Fibroblast of lung (primary cell): ENCODE data around the gene ZNF23. TPM values are rescaled to one million over a fixed set of nuclear protein-coding genes. Genes with fewer than 3 reads are reported as not detected.

Source experiments
- DNase-seq, 2 donors: peaks; one replicate each; pipeline versions ENCODE4 v3.0.0 to v3.0.0-alpha.2; 2010; ENCODE audit warnings: low read depth in 2 of 2
- H2AFZ ChIP-seq: 2 replicates; pipeline ENCODE4 v1.5.1; 2012; ENCODE audit warnings: low read length, control low read depth, inconsistent platforms
- H3K27ac ChIP-seq: 2 replicates; pipeline ENCODE4 v1.5.1; 2011; ENCODE audit warnings: low read length, control low read depth; ENCODE audit not compliant: insufficient read depth
- H3K27me3 ChIP-seq: 2 replicates; pipeline ENCODE4 v1.5.1; 2011; ENCODE audit warnings: mild to moderate bottlenecking, low read length; ENCODE audit not compliant: control insufficient read depth, insufficient read depth
- H3K36me3 ChIP-seq: 2 replicates; pipeline ENCODE4 v1.5.1; 2011; ENCODE audit warnings: low read length; ENCODE audit not compliant: control insufficient read depth, insufficient read depth
- H3K4me1 ChIP-seq: 2 replicates; pipeline ENCODE4 v1.5.1; 2011; ENCODE audit warnings: low read length; ENCODE audit not compliant: control insufficient read depth, insufficient read depth; ENCODE audit errors: extremely low read depth
- H3K4me2 ChIP-seq: 2 replicates; pipeline ENCODE4 v1.5.1; 2011; ENCODE audit warnings: low read length, control low read depth; ENCODE audit not compliant: insufficient read depth; ENCODE audit errors: extremely low read depth
- H3K4me3 ChIP-seq, 4 experiments: fragments of 200-600 bp in 1 of 4; sonication (generic) in 1 of 4; replicated peaks in 1 of 4; 2 replicates each; pipeline ENCODE4 v1.5.1; 2011 to 2016; ENCODE audit warnings: low read length in 4 of 4, low read depth in 3 of 4, mild to moderate bottlenecking in 3 of 4, control low read depth in 2 of 4, inconsistent platforms in 1 of 4, mixed read lengths in 1 of 4; ENCODE audit not compliant: insufficient read depth in 1 of 4; ENCODE audit errors: control extremely low read depth in 1 of 4
- H3K79me2 ChIP-seq: 2 replicates; pipeline ENCODE4 v1.5.1; 2012; ENCODE audit warnings: mild to moderate bottlenecking, low read length, inconsistent platforms; ENCODE audit not compliant: control insufficient read depth, insufficient read depth
- H3K9ac ChIP-seq: 2 replicates; pipeline ENCODE4 v1.5.1; 2011; ENCODE audit warnings: mild to moderate bottlenecking, low read length, control low read depth; ENCODE audit not compliant: insufficient read depth
- H3K9me3 ChIP-seq: 2 replicates; pipeline ENCODE4 v1.5.1; 2012; ENCODE audit warnings: low read depth, low read length; ENCODE audit not compliant: control insufficient read depth, insufficient read depth
- H4K20me1 ChIP-seq: 2 replicates; pipeline ENCODE4 v1.5.1; 2011; ENCODE audit warnings: low read length; ENCODE audit not compliant: control insufficient read depth, insufficient read depth; ENCODE audit errors: extremely low read depth
- EZH2 ChIP-seq: IDR thresholded peaks from 2 replicates; pipeline ENCODE4 v1.5.1; 2012; ENCODE audit warnings: low read length, control low read depth, mild to moderate bottlenecking; ENCODE audit errors: missing control alignments
- polyA plus RNA-seq, 2 donors: library from polyadenylated mRNA; depleted of rRNA in 1 of 2; stranded (reverse) in 1 of 2; unstranded in 1 of 2; fragments of >200 nt; gene quantifications; 2 replicates each; pipeline ENCODE4 v1.2.1, GENCODE V29; 2011 to 2012; ENCODE audit warnings: missing spikeins in 1 of 2
- total RNA-seq: library from RNA; depleted of rRNA; stranded (reverse); fragments of >200 nt; gene quantifications from 2 replicates; pipeline ENCODE4 v1.2.1, GENCODE V29; 2014
- TF ChIP-seq, protein P1 (sequence below), 2 donors: IDR thresholded peaks in 1 of 2; conservative IDR thresholded peaks in 1 of 2; 1 replicate in 1 of 2; 2 replicates in 1 of 2; pipeline ENCODE4 v1.5.1; 2011 to 2012; ENCODE audit warnings: low read length in 2 of 2, control low read depth in 1 of 2, inconsistent platforms in 1 of 2, low read depth in 1 of 2, mild to moderate bottlenecking in 1 of 2

Gene ZNF23
- total and polyA plus RNA-seq, 2 donors (not counting 1 experiment from before 2014, with no cell fraction given) = 12.2 to 24.8 TPM

DNA sequence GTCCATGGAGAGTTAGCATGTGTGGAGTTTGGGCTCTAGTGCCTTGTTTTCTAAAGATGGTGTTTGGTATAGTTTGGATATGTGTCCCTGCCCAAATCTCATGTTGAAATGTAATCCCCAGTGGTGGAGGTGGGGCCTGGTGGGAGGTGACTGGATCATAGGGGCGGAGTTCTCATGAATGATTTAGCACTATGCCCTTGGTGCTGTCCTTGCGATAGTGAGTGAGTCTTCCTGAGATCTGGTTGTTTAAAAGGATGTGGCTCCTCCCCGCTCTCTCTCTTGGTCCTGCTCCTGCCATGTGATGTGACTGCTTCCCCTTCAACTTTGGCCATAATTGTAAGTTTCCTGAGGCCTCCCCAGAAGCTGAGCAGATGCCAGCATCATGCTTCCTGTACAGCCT lies 36.0 kb upstream of the ZNF23 start:
- no peak overlapping the region for H3K4me3 ChIP-seq
- DNase-seq = no peak
- no peak overlapping the region for H3K9ac ChIP-seq
- no peaks in the 10 kb centered on the region for H3K9me3 ChIP-seq
- TF ChIP-seq EZH2 = no peak
- TF ChIP-seq, protein P1, sequence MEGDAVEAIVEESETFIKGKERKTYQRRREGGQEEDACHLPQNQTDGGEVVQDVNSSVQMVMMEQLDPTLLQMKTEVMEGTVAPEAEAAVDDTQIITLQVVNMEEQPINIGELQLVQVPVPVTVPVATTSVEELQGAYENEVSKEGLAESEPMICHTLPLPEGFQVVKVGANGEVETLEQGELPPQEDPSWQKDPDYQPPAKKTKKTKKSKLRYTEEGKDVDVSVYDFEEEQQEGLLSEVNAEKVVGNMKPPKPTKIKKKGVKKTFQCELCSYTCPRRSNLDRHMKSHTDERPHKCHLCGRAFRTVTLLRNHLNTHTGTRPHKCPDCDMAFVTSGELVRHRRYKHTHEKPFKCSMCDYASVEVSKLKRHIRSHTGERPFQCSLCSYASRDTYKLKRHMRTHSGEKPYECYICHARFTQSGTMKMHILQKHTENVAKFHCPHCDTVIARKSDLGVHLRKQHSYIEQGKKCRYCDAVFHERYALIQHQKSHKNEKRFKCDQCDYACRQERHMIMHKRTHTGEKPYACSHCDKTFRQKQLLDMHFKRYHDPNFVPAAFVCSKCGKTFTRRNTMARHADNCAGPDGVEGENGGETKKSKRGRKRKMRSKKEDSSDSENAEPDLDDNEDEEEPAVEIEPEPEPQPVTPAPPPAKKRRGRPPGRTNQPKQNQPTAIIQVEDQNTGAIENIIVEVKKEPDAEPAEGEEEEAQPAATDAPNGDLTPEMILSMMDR (conservative IDR thresholded peaks at IDR 0.05 in 1 of 2, IDR thresholded peaks at IDR 0.05 in 1 of 2; ENCODE audit: low read depth in 1 of 2, low read length in 2 of 2) = no peak
- H3K36me3 ChIP-seq = no peaks in the 10 kb centered on the region
- H3K79me2 ChIP-seq = no peaks in the 10 kb centered on the region
- H3K27ac ChIP-seq = no peak overlapping the region
- no peaks in the 10 kb centered on the region for H4K20me1 ChIP-seq
- no peak overlapping the region for H2AFZ ChIP-seq
- no peaks in the 10 kb centered on the region for H3K4me1 ChIP-seq
- H3K4me2 ChIP-seq = no peak overlapping the region
- H3K27me3 ChIP-seq = no peaks in the 10 kb centered on the region

DNA sequence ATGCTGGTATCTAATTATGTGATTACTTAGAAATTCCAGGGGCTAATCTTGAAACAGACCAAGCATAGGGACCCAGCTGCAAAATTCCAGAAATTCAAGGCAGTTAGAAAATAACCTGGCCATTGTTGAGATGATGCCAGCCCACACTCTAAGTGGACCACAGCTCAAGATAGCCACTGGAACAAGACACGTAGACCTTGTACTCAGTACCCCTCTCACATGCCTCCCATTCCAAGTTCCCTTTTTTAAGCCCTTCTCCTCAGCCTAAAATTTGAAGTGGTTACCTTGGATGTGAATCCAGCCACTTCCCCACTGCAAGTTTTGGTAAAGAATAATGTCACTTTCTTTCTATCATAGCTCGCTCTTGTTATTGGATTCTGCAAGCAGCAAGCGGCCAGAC lies 31.2 kb upstream of the ZNF23 start:
- Histone ChIP-seq H3K36me3 (no peaks in the 10 kb centered on the region), H3K9me3 (no peaks in the 10 kb centered on the region), H3K27ac (no peak overlapping the region), H3K9ac (no peak overlapping the region), H4K20me1 (no peaks in the 10 kb centered on the region), H2AFZ (no peak overlapping the region), H3K79me2 (no peaks in the 10 kb centered on the region), H3K4me2 (no peak overlapping the region), H3K27me3 (no peaks in the 10 kb centered on the region), H3K4me3 (no peak overlapping the region), H3K4me1 (no peaks in the 10 kb centered on the region)
- no peak for DNase-seq
- TF ChIP-seq, protein P1 (conservative IDR thresholded peaks at IDR 0.05 in 1 of 2, IDR thresholded peaks at IDR 0.05 in 1 of 2; ENCODE audit: low read depth in 1 of 2, low read length in 2 of 2) = no peak

DNA sequence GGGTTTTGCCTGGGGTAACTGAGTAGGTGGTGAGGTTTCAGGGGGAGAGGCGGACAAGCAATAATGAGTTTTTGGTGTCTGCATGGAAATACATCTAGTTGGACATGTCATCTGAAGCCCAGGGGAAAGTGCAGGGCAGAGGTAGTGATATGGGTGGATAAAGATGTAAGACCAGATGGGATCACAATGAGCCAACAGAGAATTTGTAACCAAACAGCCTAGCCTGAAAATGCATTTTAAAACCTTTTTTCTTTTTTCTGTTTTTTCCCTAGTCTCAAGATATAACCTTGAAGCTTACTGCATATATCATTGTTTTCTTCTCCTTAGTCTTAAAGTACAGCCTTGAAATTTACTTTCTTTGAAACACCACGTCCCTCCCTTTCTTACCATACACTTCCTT lies 30.7 kb upstream of the ZNF23 start:
- TF ChIP-seq, protein P1 (conservative IDR thresholded peaks at IDR 0.05 in 1 of 2, IDR thresholded peaks at IDR 0.05 in 1 of 2; ENCODE audit: low read depth in 1 of 2, low read length in 2 of 2) = no peak
- no peak for TF ChIP-seq EZH2
- Histone ChIP-seq H3K4me2 (no peak overlapping the region), H3K36me3 (no peaks in the 10 kb centered on the region), H3K4me1 (no peaks in the 10 kb centered on the region), H2AFZ (no peak overlapping the region), H3K9me3 (no peaks in the 10 kb centered on the region), H3K27me3 (no peaks in the 10 kb centered on the region), H3K79me2 (no peaks in the 10 kb centered on the region), H3K4me3 (no peak overlapping the region), H4K20me1 (no peaks in the 10 kb centered on the region), H3K9ac (no peak overlapping the region), H3K27ac (no peak overlapping the region)
- DNase-seq = no peak
